Endothelial cell of umbilical vein (primary cell): ENCODE measurements around the gene HECTD2.

Source experiments
- CTCF ChIP-seq, 2 donors: IDR thresholded peaks; 1 replicate in 1 of 2; 2 replicates in 1 of 2; pipeline ENCODE4 v1.5.1; 2011; ENCODE audit warnings: low read length in 2 of 2, mild to moderate bottlenecking in 2 of 2, moderate library complexity in 2 of 2, control low read depth in 1 of 2, inconsistent platforms in 1 of 2, low read depth in 1 of 2; ENCODE audit not compliant: insufficient read depth in 1 of 2; ENCODE audit errors: extremely low read depth in 1 of 2
- EZH2 ChIP-seq: IDR thresholded peaks from 2 replicates; pipeline ENCODE4 v1.6.1; 2012; ENCODE audit warnings: borderline replicate concordance, low read depth, mild to moderate bottlenecking, moderate library complexity, low read length, inconsistent platforms; ENCODE audit not compliant: severe bottlenecking
- FOS ChIP-seq: IDR thresholded peaks from 2 replicates; pipeline ENCODE4 v1.6.1; 2011; ENCODE audit warnings: mild to moderate bottlenecking, low read length, moderate library complexity, borderline replicate concordance; ENCODE audit not compliant: insufficient read depth
- JUN ChIP-seq: IDR thresholded peaks from 2 replicates; pipeline ENCODE4 v1.6.1; 2011; ENCODE audit warnings: borderline replicate concordance, low read depth; ENCODE audit not compliant: insufficient read length, insufficient read depth
- MAX ChIP-seq: IDR thresholded peaks from 2 replicates; pipeline ENCODE4 v1.6.1; 2011; ENCODE audit not compliant: insufficient read depth, insufficient read length
- MYC ChIP-seq: IDR thresholded peaks from one replicate; pipeline ENCODE4 v1.6.1; 2011; ENCODE audit warnings: mild to moderate bottlenecking, low read depth, low read length
- POLR2A ChIP-seq: IDR thresholded peaks from 2 replicates; pipeline ENCODE4 v1.6.1; 2012; ENCODE audit warnings: low read depth, mild to moderate bottlenecking, control low read depth, low read length
- POLR2AphosphoS5 ChIP-seq: IDR thresholded peaks from 2 replicates; pipeline ENCODE4 v1.6.1; 2012; ENCODE audit warnings: low read depth, mild to moderate bottlenecking, control low read depth, low read length, moderate library complexity; ENCODE audit not compliant: insufficient read depth

GRCh38 chr10:91435241-91435640 is 25.1 kb downstream of the HECTD2 start:
- no peak for TF ChIP-seq CTCF (IDR thresholded peaks at IDR 0.05; ENCODE audit: extremely low read depth in 1 of 2, insufficient read depth in 1 of 2, low read depth in 1 of 2, low read length in 2 of 2)
- no peak for TF ChIP-seq POLR2AphosphoS5
- TF ChIP-seq EZH2: no peak
- no peak for TF ChIP-seq POLR2A
- TF ChIP-seq MAX: no peak
- no peak for TF ChIP-seq MYC
- TF ChIP-seq JUN: no peak
- no peak for TF ChIP-seq FOS
